Measurements from ENCODE around the gene FERD3L.

The FERD3L gene

DNA sequence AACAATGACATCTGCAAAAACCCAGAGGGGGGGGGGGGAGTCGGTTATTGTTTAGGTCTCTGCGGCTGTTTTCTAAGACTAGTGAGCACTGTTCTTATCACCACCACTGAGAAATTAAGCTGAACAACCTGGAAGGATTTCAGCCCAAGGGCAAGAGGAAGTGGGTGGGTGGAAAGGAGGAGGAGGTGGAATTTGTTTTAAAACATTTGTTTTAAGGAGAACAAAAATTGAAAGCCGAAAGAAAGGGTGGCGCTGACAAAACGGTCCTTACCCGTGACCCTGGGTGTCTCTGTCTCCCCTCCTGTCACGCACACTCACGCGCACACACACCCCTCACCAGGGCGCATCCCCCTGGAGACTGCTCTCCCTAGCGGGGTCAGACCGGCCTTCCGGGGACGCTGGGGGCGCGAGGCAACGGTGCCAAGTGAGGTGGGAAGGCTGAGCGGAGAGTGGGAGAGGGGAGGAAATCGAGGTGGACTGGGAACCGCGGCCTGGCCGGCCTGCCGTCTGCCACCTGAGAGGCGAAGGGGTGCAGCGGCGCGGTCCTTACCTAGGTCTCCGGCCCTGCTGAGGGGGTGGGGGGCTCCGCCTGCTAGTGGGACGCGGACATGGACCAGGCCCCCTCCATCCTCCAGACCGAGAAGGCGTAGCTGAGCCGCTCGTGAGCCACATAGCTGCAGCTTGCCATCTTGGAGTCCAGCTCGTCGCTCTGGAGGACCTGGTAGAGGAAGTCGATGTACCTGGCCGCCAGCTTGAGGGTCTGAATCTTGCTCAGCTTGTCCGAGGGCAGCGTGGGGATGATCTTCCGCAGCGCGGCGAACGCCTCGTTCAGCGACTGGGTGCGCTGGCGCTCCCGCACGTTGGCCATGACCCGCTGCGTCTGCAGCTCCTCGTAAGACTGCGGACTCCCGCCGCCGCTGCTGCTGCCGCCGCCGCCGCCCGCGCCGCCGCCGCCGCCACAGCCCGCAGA lies 28.8 kb downstream of the FERD3L start:
- no peak for DNase-seq

DNA sequence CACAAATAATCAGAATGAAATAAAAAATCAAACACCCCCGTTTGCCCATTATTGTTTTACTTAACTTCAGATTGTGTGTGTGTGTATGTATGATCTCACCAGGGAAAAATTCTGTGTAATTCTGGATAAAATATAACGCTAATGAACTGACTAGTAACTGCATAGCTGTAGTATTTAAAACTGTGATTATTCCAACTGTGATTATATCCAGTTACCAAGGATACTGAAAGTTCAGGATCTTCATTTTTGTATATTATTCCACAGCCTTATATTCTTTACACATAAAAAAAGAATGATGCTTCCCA lies 30.7 kb downstream of the FERD3L start:
- DNase-seq, result no peak

DNA sequence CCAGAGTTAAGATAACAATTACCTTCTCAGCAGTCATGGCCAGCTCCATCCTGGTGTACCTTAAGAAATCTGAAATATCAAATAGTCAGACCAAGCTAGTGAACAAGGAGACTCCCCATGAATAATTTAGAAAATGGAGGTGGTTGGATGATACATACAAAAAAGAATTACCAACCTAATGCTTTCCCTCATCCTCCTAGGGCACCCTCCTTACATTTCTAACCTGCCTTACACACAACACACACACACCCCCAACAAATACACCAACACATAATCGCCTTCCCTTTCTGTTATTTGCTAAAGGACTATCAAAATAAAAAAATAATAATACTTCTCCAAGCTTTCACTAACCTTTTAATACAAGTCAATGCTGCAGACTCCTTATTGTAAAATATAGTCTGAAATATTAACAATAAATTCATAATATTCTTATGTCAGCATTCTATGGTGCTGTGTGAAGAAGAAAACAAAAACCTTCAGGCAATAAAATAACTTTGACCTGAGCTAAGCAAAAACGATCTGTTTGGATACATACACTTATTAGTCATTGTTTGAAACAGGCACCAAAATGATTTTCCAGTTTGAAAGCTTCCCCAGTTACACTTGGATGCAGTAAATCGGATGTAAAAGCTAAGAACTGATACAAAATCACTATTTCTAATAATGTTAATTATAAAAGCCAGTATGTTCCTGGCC lies 31.2 kb downstream of the FERD3L start:
- DNase-seq, result no peak

DNA sequence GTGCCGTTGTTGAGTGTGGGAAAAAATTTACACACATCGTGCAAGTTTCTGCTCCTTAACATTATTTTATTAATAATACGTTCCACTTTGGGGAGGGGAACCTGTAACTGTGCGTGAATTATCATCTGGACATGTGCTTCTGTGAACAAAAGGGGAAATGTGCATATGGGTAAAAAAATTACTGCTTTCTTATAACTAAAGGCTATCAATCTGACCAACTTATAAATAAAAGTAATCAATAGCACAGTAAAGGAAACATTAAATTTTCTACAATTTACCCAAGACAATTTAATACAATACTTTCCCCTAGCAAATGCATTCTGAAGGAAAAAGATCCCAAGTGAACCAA lies 32.2 kb downstream of the FERD3L start:
- no peak for DNase-seq

DNA sequence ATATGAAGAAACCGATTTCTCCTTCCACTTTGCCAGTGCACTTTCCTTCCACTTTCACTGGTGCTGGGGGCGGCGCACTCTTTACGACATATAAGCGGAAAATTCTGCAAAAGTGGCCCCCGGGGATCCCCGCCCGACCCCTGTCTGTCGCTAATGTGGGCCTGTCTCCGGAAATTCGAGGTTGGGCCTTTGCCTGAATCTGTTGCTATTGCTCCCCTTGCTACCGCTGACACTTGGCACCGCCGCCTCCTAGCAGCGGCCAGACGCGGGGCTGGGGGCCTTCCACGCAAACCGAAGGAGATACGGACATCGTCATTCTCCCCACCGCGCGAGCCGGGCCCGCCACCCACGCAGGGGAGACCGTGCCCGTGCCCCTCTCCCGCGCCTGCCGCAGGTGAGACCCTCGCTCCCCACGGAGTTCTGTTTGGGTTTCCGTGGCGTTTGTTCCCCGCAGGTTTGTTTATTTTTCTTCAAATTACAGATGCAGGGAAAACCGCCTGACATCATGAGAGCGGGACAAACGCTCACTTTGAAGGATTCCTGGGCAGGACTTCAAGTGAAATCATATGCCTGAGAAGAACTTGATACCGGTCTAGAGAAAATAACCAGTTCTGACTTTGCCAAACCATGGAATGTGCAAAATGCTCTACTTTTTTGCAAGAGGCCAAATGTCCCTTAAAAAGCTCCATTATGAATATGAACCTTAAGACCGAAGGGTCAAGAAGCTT lies 32.8 kb downstream of the FERD3L start:
- DNase-seq, result no peak

DNA sequence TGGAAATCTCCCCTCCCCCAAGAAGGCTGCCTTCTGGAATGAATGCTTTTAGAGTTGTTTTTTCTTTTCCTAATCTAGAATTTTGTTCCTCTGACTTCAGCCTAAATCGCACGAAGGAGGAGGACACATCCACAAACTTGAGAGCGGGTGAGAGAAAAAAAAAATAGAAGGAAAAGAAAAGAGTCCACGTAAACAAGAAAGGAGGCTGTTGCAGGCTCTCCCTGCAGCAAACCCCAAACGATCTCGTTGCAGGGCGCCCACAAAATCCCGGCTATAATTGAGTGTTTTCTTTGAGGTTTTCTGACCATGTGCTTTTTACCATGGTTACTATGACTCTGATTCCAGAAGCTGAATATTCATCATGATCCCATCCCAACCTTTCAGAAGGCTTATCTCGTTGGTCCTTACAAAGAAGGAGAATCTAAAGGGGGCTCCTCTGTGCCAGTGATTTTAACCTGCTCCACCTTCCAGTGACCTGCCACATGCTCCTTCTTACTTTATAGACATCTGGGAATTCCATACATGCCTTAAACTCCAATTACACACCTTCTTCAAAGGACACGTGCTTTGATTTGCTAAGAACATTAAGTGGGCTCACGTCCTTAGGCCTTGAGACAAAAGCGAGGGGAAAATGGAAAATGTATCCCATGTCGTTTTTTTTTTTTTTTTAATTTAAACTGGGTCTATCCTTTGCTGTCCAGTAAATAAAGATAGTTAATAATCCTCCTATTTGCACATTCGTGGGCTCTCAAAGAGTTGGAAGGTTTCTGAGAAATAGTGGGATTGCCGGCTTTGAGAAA lies 33.5 kb downstream of the FERD3L start:
- DNase-seq, result no peak

DNA sequence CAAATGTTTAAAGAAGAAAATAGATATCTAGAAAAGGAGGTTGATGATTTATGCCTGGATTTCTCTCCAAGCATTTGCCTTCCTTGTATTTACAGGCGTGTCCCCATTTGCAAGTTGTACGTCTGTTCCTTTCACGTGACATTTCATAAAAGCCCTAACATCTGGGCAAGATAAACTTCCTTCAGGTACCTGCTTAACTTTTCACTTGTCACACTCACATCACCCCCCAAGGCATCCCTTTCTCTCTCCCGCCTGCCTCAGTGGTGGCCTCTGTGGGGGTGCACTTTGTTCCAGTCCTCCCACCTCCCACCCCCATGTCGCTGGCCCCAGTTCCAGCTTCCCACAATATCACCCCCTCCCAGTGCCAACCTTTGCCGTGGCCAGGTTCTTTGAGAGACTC lies 34.4 kb downstream of the FERD3L start:
- no peak for DNase-seq

DNA sequence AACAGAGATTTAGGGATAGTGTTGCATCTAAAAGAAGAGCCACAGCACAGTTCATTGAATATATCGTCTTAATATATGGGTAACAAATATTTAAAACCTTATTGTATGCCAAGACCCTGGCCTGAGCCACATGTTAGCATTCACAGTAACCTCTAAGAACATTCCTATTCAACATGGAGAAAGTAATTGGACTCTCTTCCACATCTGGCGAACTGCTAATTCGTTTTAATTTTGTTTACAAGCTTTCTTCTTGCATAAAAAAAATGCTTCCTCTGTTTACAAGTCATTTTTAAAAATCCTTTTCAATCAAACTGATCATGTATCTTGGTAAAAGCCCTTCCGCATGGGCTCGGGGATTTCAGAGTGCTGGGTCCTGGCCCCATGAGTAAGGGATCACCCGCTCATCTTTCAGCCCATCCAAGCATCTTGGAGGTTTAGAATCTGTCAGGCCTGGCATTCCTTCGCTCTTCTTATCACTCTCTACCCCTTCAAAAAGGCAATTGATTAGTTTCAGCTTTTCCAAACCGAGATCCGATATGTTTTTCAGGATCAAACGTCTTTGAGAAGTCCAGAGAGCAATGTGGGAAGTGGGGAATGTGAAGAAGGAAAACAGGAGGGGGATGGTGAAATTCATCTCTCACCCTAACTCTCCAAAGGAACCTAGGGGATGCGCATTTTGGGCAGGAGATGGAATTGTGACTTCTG lies 35.0 kb downstream of the FERD3L start:
- DNase-seq, result no peak

DNA sequence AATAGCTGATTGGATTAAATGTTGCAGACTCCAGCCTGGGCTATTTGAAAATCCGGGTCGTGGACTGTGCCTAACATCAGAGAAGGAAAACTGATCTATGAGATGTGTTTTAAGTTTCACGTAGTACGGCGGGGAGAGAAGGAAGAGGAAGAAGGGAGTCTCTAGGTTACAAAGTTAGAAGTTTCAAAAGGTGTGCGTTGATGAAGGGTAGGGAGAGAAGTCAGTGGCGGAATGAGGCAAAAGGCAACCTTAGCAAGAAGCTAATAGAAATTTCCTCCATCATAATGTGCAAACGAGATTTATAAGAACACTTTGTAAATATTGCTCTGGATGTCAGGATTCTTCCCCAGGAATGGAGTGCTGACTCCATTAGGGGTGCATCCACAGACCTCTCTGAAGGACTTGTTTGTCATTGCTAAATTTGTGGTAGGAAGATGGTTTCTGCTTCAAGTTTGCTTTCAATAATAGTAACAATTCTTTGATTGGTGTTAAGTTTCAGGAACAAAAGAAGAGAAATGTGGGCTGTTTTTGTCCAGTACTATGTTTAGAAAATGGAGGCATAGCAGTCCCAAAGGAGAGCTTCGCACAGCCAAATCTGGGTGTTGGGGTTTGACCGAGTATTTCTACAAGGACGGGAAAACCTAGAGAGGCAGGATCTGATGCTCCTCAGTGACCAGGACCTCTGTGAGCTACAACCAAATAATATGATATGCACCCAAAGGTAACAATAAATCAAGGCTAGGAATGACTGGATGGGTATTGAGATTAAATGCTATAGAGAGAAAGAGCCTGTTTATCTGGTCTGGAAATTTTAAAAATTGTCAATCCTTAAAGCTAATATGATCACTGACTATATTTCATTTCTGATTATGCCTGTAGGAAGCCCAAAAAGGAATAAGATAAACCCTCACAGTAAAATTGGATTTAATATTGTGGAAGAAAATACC lies 35.9 kb downstream of the FERD3L start:
- DNase-seq, result no peak

DNA sequence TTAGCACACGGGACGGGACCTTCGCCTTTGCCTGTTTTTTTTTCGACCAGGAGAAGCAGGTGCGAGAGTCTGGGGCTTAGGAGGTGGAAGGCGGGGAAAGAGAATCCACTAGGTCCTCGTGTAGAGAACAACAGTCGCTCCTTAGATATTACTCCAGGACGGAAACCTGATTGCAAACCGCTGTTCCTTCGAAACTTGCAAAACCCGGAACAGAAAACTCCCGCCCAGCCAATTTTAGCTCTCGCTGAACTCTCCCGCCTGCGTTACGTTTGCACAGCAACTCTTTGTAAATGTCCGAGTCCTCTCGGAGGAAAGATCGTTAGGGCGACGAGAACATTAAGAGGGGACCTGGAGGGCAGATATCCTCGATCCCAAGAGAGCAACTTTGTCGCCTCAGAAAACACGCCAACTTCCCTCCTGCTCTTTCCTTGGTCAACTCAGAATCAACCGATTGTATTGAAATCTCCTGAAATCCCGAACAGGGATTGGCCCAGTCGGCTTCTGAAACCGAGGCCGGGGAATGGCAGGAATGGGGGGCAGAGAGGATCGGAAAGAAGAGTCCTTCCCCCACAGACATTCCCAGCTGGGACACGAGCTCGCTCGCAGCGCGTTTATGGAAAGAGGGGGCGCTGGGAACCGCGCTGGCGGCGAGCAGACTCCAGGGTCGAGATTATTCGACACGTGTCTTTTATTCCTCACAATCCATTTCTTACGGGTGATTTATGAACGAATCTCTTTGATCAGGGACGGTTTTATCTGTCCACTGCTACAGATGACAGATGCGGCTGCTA lies 37.7 kb downstream of the FERD3L start:
- no peak for DNase-seq

DNA sequence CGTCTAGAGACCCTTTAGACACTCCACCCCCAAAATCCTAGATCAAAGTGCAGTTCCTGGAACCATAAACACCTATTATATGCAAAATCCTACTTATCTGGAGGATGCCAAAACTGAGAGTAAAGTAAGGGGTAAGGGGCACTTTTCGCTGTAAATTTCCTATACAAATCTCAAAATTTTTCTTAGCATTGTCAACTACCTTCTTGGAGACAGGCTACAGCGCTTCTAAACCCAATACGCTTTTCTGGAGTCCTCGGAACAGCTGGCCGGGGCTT lies 38.2 kb downstream of the FERD3L start:
- DNase-seq, result no peak

DNA sequence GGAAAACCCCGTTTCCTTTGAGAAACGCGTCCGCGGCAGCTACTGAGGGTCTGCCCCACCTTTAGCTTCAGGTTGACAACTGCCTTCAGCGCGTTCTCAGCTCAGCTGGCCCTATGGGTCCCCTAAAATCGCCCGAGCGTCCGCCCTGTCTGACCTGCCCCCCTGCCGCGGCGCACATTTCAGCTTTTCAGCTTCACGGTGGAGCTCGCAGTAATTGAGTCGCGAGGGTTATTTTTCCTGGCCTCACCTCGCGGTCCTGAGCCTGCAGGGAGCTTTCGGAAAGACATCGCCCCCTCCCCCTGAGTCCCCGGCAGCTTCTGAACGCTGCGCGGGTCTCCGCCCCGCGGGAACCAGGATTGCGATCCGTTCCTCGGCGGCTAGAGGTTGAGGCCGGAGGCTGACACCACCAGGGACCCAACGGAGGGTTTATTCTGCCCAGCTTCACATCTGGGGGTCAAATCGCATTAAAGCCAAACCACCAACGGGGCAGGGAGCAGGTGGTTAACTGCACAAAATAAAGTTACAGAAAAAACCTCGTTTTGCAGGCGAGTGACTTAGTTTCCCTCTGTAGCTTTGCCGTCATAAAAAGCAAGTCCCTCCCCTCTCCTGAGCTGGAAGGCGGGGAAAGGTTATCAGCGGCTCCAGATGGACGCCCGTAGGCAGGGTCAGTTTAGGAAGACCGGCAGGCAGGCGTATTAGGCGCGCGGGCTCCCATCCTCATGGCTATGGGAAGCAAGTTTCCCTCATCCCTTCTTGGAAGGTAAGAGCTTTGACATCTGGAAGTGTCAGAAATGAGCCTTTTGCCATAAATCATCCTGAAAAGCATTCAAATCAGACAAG lies 38.8 kb downstream of the FERD3L start:
- DNase-seq, result no peak

DNA sequence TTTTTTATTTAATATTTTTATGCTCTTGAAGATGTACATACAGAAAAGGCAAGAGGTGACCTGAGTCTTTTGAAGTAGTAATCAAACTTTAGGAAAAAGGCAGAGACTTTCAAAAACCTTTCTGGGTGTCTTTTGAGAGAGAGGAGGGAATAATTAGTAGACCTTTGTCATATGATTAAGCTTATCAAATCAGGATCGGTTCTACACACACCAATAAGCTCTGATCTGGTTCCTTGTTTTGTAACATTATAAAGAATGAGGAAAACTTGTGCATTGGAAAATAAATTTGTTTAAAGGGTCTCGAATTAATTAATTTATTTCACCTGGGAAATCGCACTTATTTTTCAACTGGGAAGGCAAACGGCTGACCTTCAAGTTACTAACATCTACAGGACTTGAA lies 39.7 kb downstream of the FERD3L start:
- DNase-seq, result no peak

DNA sequence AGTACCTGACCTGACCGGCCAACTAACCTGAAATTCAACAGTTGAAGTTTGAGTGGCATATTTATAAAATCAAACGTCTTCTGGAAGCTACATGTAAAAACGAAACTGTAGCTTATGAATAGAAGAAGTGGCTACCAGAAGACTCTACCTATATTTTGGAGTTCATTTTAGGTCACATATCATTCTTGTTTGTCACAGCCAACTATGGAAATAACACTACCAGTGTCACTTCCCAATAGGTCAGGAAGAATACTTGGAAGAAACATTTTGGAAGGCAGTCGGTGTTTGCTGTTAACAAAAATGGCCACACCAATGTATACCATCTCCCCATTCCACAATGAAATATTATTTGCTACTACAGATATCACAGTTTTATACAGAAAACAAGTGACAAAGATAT lies 40.4 kb downstream of the FERD3L start:
- no peak for DNase-seq

DNA sequence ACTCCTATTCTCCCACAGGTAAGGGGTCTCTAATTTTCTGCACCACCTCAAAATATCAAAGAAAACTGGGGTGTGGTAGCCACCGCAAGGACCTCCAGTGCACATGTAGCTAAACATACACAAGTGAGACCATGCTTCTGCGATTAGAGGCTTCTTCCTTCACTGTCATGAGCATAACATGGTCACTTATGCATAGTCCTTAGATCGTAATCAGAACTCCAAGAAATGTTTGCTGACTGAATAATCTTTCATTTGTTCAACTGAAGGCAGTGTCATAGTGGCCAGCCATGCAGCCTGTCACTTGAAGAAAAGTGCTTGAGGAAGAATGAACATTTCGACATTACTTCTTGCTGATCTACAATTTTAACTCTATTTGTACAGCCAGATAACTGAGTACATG lies 42.3 kb downstream of the FERD3L start:
- DNase-seq, result no peak

DNA sequence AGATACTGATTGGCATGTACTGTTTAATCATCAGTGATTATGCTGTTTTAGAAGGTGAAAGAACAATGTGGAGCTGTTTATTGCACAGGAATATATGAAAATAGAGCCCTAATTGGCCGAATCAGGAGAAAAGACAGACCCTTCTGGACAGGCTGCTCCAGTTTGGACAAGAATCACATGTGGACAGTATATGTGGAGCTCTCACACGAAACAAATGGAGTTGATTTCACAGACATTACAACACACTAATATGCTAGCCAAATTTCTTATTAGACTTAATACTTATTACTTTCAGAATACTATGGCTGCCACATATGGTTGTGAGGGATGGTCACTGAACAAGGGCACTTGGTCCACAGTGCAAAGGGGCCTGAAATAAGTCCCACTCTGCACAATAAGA lies 43.3 kb downstream of the FERD3L start:
- no peak for DNase-seq

DNA sequence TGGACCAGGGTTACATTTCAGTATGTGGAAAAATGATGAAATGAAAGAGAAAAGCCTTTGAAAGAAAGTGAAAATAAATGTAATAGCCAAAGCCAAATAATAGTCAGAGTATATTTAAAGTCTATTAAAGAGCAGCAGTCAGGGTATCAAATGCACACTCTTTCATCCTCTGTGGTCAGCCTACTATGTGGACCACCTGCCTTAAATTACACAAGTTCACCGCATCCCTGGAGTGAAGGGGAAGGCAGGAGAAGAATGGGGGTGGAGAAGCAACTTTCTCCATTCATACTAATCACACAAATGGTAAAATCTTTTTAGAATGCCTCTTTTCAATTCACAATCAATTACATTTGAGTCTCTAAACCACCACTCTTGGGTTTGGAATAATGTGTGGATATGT lies 43.7 kb downstream of the FERD3L start:
- DNase-seq, result no peak

DNA sequence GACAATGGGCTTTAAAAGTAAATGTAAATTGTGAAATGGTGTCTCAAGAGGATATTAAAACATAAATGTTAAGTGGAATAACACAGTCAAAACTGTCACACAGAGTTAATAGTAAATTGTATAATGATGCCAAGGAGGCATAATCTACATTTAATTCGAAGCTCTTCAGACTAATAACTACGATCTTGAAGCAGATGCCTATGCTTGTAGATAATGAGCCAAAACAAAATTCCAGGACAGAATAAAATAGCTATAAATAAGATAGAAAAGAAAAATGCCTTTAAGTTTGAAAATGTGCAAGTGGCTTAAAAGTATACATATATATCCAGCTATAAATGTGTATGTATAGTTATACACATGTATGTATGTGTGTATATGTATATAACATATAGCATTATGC lies 45.3 kb downstream of the FERD3L start:
- DNase-seq, result no peak

DNA sequence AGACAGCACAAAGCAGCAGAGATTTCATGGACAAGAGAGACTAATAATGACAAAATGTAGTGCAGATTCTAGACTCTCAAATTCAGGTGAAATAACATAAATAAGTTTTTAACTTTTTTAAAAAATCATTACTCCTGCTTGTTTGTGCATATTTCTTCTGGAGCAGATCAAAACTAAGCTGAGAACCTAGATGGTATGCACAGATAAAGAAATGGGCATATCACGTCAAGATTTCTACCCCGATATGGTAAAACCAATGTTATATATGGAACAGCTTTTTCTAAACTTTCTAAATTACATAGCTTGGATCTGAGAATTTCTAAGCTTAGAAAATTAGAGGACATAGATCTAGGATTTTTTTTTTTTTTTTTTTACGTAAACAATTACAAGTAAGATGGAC lies 46.0 kb downstream of the FERD3L start:
- no peak for DNase-seq

DNA sequence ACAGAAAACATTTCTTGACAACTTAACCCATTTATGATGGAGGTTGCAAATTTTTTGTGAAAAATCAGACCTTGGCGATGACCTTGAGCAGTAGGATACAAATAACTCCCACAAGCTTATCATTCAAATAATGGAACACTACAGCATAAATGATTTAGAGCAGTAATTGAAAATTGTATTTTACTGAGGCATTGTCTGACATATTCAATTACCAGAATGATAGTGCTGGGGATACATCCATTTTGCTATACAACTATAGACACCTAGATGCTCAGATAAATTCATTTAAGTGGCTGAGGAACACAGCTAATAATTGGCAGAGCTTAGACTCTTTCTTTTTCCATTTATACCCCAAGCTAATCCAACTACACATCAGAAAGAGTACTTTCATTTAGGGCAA lies 46.7 kb downstream of the FERD3L start:
- no peak for DNase-seq
